HL-60/S4 treated with phorbol 12-myristate 13-acetate at 8.2 ng/mL for 4 days and 3 days (cell line): ENCODE results near the gene ASPDH.

Source experiments
- in situ Hi-C: fragments of 300-500 bp; cut with MboI; formaldehyde crosslinking; loops from 2 replicates; pipeline ENCODE4 v1.15.0; 2022; ENCODE audit warnings: low sequenced_read_pairs

Gene ASPDH

DNA sequence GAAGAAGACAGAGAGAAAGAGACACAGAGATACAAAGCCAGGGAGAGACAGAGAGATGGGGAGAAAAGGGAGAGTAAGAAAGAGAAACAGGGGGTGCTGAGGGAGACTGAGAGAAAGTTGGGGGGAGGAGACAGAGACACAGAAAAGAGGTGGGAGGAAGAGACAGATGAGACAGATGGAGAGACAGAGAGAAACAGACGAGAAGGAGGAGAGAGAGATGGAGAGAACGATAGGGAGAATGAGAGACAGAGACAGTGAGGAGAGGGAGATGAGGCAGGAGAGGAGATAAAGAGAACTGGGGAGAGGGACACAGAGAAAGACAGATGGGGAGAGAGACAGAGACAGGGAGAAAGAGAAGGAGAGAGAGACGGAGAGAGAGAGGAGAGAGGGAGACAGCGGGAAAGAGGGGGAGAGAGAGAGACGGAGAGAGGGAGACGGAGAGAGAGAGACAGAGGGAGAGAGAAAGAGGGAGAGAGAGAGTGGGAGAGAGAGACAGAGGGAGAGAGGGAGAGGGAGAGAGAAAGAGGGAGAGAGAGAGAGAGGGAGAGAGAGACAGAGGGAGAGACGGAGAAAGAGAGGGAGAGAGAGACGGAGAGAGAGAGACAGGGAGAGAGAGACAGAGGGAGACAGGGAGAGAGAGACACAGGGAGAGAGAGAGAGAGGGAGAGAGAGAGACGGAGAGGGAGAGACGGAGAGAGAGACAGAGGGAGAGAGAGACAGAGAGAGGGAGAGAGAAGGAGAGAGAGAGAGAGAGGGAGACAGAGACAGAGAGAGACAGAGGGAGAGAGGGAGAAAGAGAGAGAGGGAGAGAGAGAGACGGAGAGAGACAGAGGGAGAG, 15.3 kb downstream of the ASPDH start:
- in situ Hi-C loops, result no loop called here

DNA sequence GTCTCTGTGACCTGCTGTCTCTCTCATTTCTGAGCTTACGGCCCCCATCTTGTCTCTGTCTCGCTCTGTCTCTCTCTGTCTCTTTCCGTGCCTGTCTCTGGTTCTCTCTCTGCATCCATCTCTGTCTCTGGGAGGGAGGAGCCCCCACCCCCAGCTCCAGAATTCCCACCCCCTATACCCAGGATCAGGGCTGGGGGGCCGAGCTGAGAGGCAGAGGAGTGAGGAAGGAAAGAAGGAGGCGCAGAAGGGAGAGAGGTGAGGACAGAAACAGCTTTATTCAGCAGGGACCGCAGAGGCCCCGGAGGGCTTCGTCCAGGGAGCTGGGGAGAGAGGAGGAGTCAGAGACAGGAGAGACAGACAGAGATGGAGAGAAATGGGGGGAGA, 16.7 kb downstream of the ASPDH start:
- in situ Hi-C loops, result no loop called here

GRCh38 chr19:50496189-50497021, 17.3 kb downstream of the ASPDH start:
- in situ Hi-C loops, result no loop called here

DNA sequence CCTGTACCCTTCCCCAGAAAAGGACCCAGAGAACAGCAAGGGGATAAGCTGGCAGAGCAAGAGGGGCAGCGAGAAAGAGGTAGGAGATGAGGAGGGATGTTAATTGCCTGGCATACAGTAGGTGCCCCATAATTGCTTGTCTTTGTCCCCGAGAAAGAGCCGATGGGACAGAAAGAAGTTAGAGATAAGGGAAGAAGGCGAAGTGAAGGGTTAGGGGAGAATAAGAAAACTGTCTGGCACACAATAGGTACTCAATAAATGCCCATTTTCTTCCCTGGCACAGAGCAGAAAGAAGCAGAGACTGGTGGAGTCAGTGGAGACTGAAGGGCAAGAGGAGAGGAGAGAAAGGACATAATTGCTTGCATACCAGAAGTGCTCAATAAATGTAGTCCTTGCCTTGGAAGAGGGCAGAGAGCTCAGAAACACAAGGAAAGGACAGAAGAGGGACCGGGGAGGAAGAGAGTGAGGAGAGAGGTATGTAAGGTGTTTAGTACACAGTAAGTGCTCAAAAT, 18.6 kb downstream of the ASPDH start:
- in situ Hi-C loops, result no loop called here

GRCh38 chr19:50494186-50495019, 19.3 kb downstream of the ASPDH start:
- in situ Hi-C loops, result no loop called here

DNA sequence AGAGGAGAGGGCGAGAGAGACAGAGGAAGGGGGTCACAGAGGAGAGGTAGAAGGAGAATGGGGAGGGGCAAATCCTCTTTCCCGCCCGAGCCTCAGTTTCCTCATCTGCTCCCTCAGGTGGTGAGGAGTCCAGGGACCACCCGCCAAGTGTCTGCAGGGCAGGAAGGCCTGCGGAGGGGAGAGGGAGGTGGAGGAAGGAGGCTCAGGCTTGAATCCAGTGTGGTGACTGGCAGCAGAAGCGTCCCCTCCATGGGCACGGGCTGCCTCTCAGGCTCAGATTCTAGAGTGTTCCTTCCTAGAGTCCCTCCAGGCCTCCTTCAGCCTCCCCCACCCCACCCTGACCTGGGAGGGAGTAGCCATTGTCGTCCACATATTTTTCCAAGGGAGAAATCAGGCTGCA, 20.5 kb downstream of the ASPDH start:
- in situ Hi-C loops, result no loop called here

- in situ Hi-C loops, result no loop called here
Observed at GRCh38 chr19:50492303-50493052, 21.2 kb downstream of the ASPDH start.

DNA sequence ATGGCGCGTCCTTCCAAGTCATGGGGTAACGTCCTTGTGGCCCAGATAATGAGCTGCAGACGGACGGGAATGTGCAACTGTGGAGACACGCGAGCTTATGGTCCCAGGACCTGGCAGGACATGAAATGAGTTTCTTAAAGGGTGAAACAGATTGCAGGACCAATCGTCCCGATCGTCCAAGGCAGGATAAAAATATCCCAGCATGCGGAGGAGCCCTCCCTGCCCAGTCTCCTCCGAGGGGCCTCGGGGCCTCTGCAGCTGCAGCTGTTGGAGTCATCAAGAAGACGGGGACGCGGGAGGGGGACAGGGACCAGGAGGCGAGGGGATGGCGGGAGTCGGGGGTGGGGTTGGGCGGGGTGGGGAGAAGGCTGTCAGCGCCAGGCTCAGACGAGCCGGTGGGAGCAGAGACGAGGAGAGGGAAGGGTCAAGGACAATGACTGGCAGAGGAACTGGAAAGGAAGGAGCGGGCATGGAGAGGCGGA, 22.7 kb downstream of the ASPDH start:
- in situ Hi-C loops, result no loop called here

- in situ Hi-C loops, result no loop called here
Observed at GRCh38 chr19:50490411-50490811, 23.3 kb downstream of the ASPDH start.

DNA sequence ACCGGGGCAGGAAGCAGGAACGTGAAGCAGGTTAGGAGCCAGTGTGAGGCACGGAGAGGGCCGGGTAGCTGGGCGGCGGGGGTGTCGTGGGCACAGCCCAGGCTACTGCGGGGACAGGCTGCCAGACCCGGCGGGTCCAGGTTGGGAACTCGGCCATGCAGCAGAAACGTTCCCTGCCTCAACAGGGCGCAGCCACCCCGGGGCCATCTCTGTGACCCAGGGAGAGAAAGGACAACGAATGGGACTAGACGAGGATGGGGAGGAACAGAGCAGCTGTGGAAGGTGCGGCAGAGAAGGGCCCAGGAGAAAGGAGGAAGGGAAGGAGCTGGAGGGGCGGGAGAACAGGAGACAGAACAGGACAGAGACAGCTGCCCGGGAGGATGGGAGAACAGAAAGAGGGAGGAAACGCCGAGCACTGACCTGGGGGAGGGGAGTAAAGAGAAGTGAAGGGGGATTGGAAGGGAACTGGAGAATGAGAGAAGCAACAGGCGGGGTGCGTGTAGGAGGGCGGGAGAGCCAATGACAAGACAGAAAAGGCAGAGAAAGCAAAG, 24.2 kb downstream of the ASPDH start:
- in situ Hi-C loops, result no loop called here

DNA sequence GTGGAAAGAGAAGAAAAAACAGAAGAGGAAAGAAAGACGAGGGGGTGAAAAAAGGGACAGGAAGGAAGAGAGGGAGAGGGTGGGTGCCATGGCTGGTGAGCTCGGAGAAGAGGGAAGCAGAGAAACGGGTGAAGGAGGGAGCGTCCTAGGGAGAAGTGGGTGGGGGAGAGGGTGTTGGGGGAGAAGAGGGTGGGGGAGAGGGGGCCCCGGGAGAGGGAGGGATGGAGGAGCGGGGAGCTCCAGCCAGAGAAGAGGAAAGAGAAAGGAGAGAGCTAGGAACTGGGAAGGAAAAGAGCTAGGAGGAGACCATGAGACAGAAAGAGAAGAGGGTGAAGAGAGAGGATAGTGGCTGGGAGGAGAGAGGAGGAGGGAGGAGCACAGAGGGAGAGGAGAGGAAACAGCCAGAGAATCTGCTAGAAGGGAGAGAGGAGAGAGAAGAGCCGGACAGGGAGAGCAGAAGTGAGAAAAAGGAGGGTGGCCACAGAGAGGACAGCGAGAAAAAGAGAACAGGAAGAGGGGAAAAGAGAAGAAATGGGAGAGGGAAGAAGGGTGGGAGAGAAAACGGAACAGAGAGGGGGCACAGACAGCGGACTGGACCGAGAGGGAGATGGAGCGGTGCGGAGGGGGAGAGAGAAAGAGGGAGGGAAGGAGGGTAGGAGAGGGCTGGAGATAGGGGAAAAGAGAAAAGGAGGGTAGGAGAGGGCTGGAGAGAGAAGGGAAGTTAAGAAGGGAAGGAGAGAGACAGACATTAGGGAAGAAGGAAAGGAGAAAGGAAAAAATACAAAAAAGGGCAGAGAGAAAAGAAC, 25.1 kb downstream of the ASPDH start:
- in situ Hi-C loops, result no loop called here

DNA sequence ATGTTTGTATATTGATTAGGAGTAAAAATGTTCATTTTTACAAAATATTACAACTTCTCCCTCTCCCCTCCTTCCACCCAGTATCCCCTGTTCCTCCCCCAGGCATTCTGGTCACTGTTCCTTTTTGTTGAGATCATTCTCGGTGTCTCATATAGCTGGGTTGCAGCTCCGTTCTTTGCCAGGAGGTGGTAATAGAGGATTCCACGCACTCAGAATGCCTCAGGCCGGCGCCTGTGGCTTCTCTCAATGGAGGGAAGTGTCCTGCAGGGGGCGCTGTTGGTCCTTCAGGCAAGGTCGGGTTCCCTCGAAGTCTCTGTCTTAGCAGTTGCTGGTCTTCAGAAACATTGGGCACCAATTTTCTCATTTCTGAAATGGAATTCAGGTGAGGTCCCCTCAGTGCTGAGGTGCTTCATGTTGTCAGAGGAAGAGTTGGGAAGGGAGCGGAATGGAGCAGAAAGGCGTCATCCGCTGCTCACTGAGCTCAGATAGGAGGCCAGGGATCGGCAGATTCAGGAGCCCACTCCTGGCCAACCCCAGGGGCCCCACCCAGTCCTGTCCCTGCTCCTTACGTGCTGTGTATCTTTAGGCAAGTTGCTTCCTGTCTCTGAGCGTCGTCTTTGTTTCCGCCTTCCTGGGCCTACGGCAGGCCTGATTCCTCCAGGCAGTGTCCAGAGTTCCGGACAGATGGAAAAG, 26.7 kb downstream of the ASPDH start:
- in situ Hi-C loops, result no loop called here

DNA sequence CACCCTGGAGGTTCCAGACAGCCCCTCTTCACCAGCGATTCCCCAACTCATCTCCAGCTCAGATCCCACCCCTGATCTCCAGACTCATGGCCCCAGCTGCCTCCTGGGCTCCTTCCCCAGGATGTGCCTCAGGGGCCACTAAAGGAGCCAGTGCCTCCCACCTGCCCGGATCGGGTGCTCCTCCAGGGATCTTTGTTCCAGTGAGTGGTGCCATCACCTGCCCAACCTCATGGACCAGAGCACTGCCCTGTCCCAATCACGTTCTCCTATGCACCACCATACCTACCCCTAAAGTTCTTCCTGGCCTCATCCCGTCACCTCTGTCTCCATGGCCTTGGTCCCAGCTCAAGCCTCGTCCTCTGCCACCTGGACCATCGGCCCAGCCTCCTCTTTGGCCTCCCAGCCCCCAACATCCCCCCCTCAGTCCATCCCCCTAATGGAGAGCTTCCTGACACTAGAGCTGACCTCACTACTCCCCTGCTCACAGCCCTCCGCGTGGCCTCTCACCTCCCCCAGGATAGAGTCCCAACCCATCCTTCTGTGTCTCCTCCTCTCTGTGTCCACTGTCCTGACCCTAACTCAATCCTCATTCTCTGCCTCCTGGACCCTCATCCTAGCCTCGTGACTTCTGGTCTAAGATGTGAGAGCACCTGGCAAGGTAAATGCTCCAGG, 28.3 kb downstream of the ASPDH start:
- in situ Hi-C loops, result no loop called here

GRCh38 chr19:50482916-50483315, 30.8 kb downstream of the ASPDH start:
- in situ Hi-C loops, result no loop called here

DNA sequence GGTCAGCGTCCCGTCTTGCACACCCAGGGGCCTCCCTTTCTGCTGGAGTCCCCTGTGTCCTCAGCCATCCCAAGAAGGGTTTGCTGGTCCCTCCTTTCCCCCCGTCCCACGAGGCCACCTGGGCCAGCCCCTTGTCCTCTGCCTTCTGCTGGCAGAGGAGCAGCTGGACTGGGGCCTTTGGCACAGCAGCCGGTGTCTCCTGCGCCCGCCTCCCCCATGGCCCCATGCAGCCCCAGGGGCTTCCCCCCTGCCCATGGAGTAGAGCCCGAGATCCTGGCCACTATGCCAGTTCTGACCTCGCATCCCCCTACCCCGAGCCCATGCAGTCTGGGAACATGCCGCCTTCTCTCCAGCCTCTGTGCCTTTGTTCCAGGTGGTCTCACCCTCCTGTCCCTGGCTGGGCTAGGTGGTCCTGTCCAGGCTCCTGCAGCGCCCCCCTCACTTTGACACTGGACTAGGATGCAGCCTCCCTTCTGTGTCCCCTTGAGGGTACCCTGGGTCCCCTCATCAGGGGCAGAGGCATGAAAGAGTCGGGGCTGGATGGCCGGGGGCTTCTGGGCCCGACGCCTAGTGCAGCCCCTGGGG, 31.4 kb downstream of the ASPDH start:
- in situ Hi-C loops, result no loop called here

DNA sequence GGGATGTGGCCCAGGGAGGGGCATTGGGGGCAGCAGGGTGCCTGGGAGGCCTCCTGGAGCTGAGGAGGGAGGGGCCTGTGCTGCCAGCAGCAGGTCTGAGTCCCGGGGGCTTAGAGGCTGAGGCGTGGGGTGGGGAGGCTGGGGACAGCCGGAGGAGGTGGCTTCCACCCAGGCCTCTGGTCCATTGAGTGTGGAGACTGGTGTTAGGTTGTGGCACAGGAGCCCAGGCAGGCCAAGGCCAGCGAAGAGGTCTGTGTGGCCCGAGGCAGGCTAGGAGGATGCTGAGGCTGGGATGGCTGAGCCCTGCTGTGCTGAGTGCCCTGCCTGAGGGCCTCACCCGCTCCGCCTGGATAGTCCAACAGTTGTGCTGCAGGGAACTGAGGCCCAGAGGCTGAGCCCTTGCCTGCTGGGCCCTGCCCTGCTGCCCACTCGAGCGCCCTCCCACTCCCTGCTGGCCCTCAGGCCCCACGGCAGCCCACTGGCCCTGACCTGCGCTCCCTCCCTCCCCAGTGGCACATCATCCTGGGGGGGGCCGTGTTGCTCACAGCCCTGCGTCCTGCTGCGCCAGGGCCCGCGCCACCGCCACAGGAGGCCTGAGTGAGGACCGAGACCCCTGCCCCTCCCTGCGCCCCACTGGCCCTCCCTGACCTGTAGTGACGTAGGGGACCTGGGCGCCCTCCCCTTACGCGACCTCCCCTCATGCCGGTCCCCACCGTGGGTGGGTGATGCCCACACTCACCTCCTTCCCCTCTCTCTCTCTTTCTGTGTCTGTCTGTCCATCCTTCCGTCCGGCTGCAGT, 32.2 kb downstream of the ASPDH start:
- in situ Hi-C loops, result no loop called here
